PC-9 (cell line): ENCODE data around the gene GALNT14. TPM values are rescaled to one million over a fixed set of nuclear protein-coding genes. Genes with fewer than 3 reads are reported as not detected.

ENCODE experiments used
- BruUV-seq: library from RNA; stranded (reverse); fragments of 400-500 nt; replicated peaks from 2 replicates; lab custom pipeline; 2021; lab: Mats Ljungman, UMichigan
- CTCF ChIA-PET: fragments of 300-600 bp; sonication (Branson Sonifier 250); formaldehyde crosslinking; loops from one replicate; lab custom pipeline; 2022; ENCODE audit warnings: antibody characterized with exemption; lab: Charles Lee
- POLR2A ChIA-PET: fragments of 300-600 bp; sonication (Branson Sonifier 250); formaldehyde crosslinking; loops from one replicate; lab custom pipeline; 2022; ENCODE audit warnings: antibody characterized with exemption; ENCODE audit not compliant: unreplicated experiment; lab: Charles Lee
- DNase-seq, 2 experiments: peaks; one replicate each; pipeline versions ENCODE4 v3.0.0 to v3.0.0-alpha.2; 2015 to 2022; ENCODE audit warnings: mixed read lengths in 1 of 2
- H2AFZ ChIP-seq: fragments of 200-600 bp; sonication (generic); 2 replicates; pipeline ENCODE4 v1.8.1; 2017; ENCODE audit warnings: antibody characterized with exemption
- H3F3A ChIP-seq: fragments of 200-600 bp; sonication (generic); 2 replicates; pipeline ENCODE4 v1.8.1; 2017; ENCODE audit warnings: antibody characterized with exemption, mild to moderate bottlenecking, low read depth; ENCODE audit not compliant: insufficient read depth
- H3K27ac ChIP-seq: fragments of 200-600 bp; sonication (generic); 2 replicates; pipeline ENCODE4 v1.6.1; 2016; ENCODE audit warnings: mixed run types
- H3K27me3 ChIP-seq: fragments of 200-600 bp; sonication (generic); 2 replicates; pipeline ENCODE4 v1.6.1; 2016; ENCODE audit warnings: low read depth, mixed run types; ENCODE audit not compliant: insufficient read depth
- H3K36me3 ChIP-seq: fragments of 200-600 bp; sonication (generic); 2 replicates; pipeline ENCODE4 v1.6.1; 2016; ENCODE audit warnings: low read depth, mixed run types
- H3K4me1 ChIP-seq: fragments of 200-600 bp; sonication (generic); replicated peaks from 2 replicates; pipeline ENCODE4 v1.6.1; 2016; ENCODE audit warnings: mixed run types; ENCODE audit not compliant: insufficient read depth
- H3K4me2 ChIP-seq: fragments of 200-600 bp; sonication (generic); 2 replicates; pipeline ENCODE4 v1.6.1; 2017; ENCODE audit warnings: mixed run types
- H3K4me3 ChIP-seq: fragments of 200-600 bp; sonication (generic); 2 replicates; pipeline ENCODE4 v1.6.1; 2016; ENCODE audit warnings: mixed run types
- H3K79me2 ChIP-seq: fragments of 200-600 bp; sonication (generic); 2 replicates; pipeline ENCODE4 v1.6.1; 2017; ENCODE audit warnings: low read depth, mixed run types
- H3K9me2 ChIP-seq: fragments of 200-600 bp; sonication (generic); 2 replicates; pipeline ENCODE4 v1.8.1; 2017; ENCODE audit warnings: mild to moderate bottlenecking; ENCODE audit not compliant: insufficient read depth
- H3K9me3 ChIP-seq: fragments of 200-600 bp; sonication (generic); 2 replicates; pipeline ENCODE4 v1.8.1; 2016; ENCODE audit warnings: low read depth; ENCODE audit not compliant: insufficient read depth
- H4K20me1 ChIP-seq: fragments of 200-600 bp; sonication (generic); 2 replicates; pipeline ENCODE4 v1.8.1; 2017; ENCODE audit not compliant: insufficient read depth
- CTCF ChIP-seq: fragments of 200-600 bp; sonication (generic); conservative IDR thresholded peaks from 2 replicates; pipeline ENCODE4 v1.6.1; 2017; ENCODE audit warnings: mixed run types, antibody characterized with exemption, mild to moderate bottlenecking, moderate library complexity
- EZH2 ChIP-seq: fragments of 200-600 bp; sonication (generic); IDR thresholded peaks from 2 replicates; pipeline ENCODE4 v1.8.0; 2017; ENCODE audit warnings: antibody characterized with exemption, low read depth
- intact Hi-C: fragments of 100-400 bp; cut with micrococcal nuclease; formaldehyde crosslinking; loops from one replicate; pipeline ENCODE4 v1.10.0; 2022; ENCODE audit not compliant: unreplicated experiment
- total RNA-seq: library from RNA; stranded (reverse); gene quantifications from 2 replicates; pipeline ENCODE4 v1.2.3, GENCODE V29; 2021

The GALNT14 gene
- total RNA-seq, 1 experiment from 2014 or later = 3.1 TPM

DNA sequence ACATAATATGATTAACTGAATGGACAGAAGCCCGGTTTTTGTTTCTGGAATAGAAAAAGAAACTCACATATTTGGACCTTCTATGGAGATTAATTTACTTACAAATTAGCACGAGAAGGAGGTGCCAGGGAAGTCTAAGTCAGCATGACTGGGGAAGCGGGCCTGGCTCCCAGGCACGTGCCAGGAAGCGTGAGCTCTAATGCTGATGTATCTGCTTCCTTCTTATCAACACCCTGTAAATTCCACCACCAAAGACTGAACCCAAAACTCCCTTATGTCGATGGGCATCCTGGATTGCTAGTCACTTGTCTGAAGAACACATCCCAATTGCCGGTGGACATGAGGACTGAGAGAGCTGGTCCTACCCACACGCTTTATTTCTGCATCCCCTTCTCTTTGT, 134.5 kb downstream of the GALNT14 start:
- no peak overlapping the region for H3K27ac ChIP-seq
- no peak for DNase-seq
- H3K9me2 ChIP-seq = no peaks in the 10 kb centered on the region
- H3F3A ChIP-seq = no peaks in the 10 kb centered on the region
- H4K20me1 ChIP-seq = peaks cover 5% of the 10 kb centered on the region; the same call in 1 of the 2 replicates
- H2AFZ ChIP-seq = no peak overlapping the region
- H3K4me2 ChIP-seq = no peak overlapping the region
- BruUV-seq = no TSS peak
- intact Hi-C loops = no loop called here
- no peaks in the 10 kb centered on the region for H3K9me3 ChIP-seq
- TF ChIP-seq EZH2 (no peak), CTCF (no peak)
- H3K4me3 ChIP-seq = no peak overlapping the region
- POLR2A ChIA-PET = no interaction called here
- H3K4me1 ChIP-seq = no peaks in the 10 kb centered on the region
- H3K36me3 ChIP-seq = no peaks in the 10 kb centered on the region
- CTCF ChIA-PET = no interaction called here
- peaks cover 31% of the 10 kb centered on the region for H3K79me2 ChIP-seq
- H3K27me3 ChIP-seq = no peaks in the 10 kb centered on the region

DNA sequence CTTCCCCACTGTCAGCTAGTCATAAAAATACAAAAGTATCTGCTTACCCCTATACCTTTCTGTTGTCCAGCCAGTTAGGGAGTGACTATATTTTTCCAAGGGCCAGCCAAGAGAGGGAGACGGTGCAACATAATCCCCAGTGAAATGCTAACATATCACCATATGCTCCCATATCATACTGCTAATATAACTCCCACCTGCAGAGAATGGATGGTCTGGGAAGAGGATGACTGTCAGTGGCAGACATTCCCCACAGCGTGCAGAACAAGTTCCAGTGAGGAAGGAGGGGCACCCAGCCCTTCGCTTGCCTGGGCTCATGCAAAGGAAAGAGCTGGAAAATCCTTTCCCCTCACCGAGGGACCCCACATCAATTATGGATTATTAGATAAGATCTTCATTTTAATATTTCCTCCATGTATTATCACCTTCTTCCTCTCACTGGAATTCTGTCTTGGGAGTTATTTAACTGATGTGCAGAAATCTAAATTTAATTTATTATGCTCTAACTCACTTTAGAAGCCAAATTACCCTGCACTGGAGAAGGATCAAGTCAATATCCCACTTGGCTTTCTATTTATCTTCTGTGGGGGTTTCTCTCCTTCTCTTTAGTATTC, 135.6 kb downstream of the GALNT14 start:
- BruUV-seq = no TSS peak
- intact Hi-C loops = no loop called here
- H3K9me2 ChIP-seq = no peaks in the 10 kb centered on the region

GRCh38 chr2:31000970-31001369, 137.3 kb downstream of the GALNT14 start:
- Histone ChIP-seq H2AFZ (no peak overlapping the region), H3K9me2 (no peaks in the 10 kb centered on the region), H3K4me3 (no peak overlapping the region), H3K79me2 (peaks cover 27% of the 10 kb centered on the region; the same call in 1 of the 2 replicates), H3K27me3 (no peaks in the 10 kb centered on the region), H3K36me3 (no peaks in the 10 kb centered on the region), H3K4me1 (no peaks in the 10 kb centered on the region), H3F3A (no peaks in the 10 kb centered on the region), H3K27ac (no peak overlapping the region), H3K4me2 (no peak overlapping the region), H3K9me3 (no peaks in the 10 kb centered on the region), H4K20me1 (peaks cover 8% of the 10 kb centered on the region; the same call in 1 of the 2 replicates)
- intact Hi-C loops = no loop called here
- no peak for DNase-seq
- POLR2A ChIA-PET = no interaction called here
- BruUV-seq = no TSS peak
- CTCF ChIA-PET = no interaction called here
- TF ChIP-seq CTCF = no peak
- no peak for TF ChIP-seq EZH2

More for the DNA sequence above, 135.6 kb downstream of the GALNT14 start:
- TF ChIP-seq CTCF = no peak
- no peak for TF ChIP-seq EZH2
- Histone ChIP-seq H4K20me1 (peaks cover 8% of the 10 kb centered on the region; the same call in 1 of the 2 replicates), H3K36me3 (no peaks in the 10 kb centered on the region), H3K27ac (no peak overlapping the region), H3K79me2 (peaks cover 31% of the 10 kb centered on the region), H3K4me1 (no peaks in the 10 kb centered on the region), H3K4me2 (no peak overlapping the region), H3K4me3 (no peak overlapping the region), H3F3A (no peaks in the 10 kb centered on the region), H3K9me3 (no peaks in the 10 kb centered on the region), H3K27me3 (no peaks in the 10 kb centered on the region), H2AFZ (no peak overlapping the region)
- no peak for DNase-seq
- ChIA-PET POLR2A (no interaction called here), CTCF (no interaction called here)
